HepG2 (cell line): Measurements from ENCODE around the gene ZKSCAN1. TPM values are rescaled to one million over a fixed set of nuclear protein-coding genes. Genes with fewer than 3 reads are reported as not detected.

Source experiments
- ARNTL ChIP-seq: sonication (generic); formaldehyde crosslinking; IDR thresholded peaks from 2 replicates; pipeline ENCODE4 v1.4.0; 2020; ENCODE audit warnings: mild to moderate bottlenecking, missing genetic modification reagents
- ATF2 ChIP-seq: sonication (generic); formaldehyde crosslinking; IDR thresholded peaks from 2 replicates; pipeline ENCODE4 v1.4.0; 2020; ENCODE audit warnings: missing genetic modification reagents
- CAMTA2 ChIP-seq: sonication (generic); formaldehyde crosslinking; IDR thresholded peaks from 2 replicates; pipeline ENCODE4 v1.4.0; 2020; ENCODE audit warnings: mild to moderate bottlenecking, missing genetic modification reagents, borderline replicate concordance
- CBX2 ChIP-seq, 2 experiments: fragments of 200-600 bp in 1 of 2; sonication (generic); formaldehyde crosslinking in 1 of 2; IDR thresholded peaks; 2 replicates each; pipeline versions ENCODE4 v1.7.0 to v1.8.1; 2018 to 2022; ENCODE audit warnings: low read depth in 2 of 2, low read length in 1 of 2, mild to moderate bottlenecking in 1 of 2, missing genetic modification reagents in 1 of 2
- FOXO1 ChIP-seq: sonication (generic); formaldehyde crosslinking; IDR thresholded peaks from 2 replicates; pipeline ENCODE4 v1.4.0; 2020; ENCODE audit warnings: missing genetic modification reagents
- FUBP1 ChIP-seq: sonication (generic); formaldehyde crosslinking; IDR thresholded peaks from 2 replicates; pipeline ENCODE4 v1.5.1; 2020; ENCODE audit warnings: missing genetic modification reagents, mild to moderate bottlenecking, borderline replicate concordance
- IKZF4 ChIP-seq: sonication (generic); formaldehyde crosslinking; IDR thresholded peaks from 2 replicates; pipeline ENCODE4 v1.5.1; 2020; ENCODE audit warnings: borderline replicate concordance, mild to moderate bottlenecking, low read depth, missing genetic modification reagents; ENCODE audit errors: not compliant biosample characterization
- KDM1A ChIP-seq: IDR thresholded peaks from 2 replicates; pipeline ENCODE4 v1.6.1; 2016; ENCODE audit warnings: missing compliant biosample characterization
- KLF16 ChIP-seq, 2 experiments: sonication (generic) in 1 of 2; formaldehyde crosslinking in 1 of 2; IDR thresholded peaks; 2 replicates each; pipeline versions ENCODE4 v1.6.1 to v1.8.0; 2016 to 2023; ENCODE audit warnings: missing genetic modification reagents in 2 of 2, missing compliant biosample characterization in 1 of 2
- KMT2A ChIP-seq: sonication (generic); formaldehyde crosslinking; IDR thresholded peaks from 2 replicates; pipeline ENCODE4 v1.4.0; 2020; ENCODE audit warnings: missing genetic modification reagents
- MEIS1 ChIP-seq: sonication (generic); formaldehyde crosslinking; IDR thresholded peaks from 2 replicates; pipeline ENCODE4 v1.9.0; 2021; ENCODE audit warnings: mild to moderate bottlenecking, missing genetic modification reagents, moderate library complexity, borderline replicate concordance
- PHF21A ChIP-seq: sonication (generic); formaldehyde crosslinking; IDR thresholded peaks from 2 replicates; pipeline ENCODE4 v1.5.0; 2020; ENCODE audit warnings: mild to moderate bottlenecking, missing genetic modification reagents
- PRPF4 ChIP-seq: fragments of 200-400 bp; formaldehyde crosslinking; IDR thresholded peaks from 2 replicates; pipeline ENCODE4 v1.6.1; 2016; ENCODE audit warnings: low read length, low read depth; ENCODE audit not compliant: poor library complexity, severe bottlenecking
- RXRA ChIP-seq: sonication (generic); formaldehyde crosslinking; IDR thresholded peaks from 2 replicates; pipeline ENCODE4 v1.5.1; 2020; ENCODE audit warnings: missing genetic modification reagents
- SIX4 ChIP-seq: sonication (generic); formaldehyde crosslinking; IDR thresholded peaks from 2 replicates; pipeline ENCODE4 v1.4.0; 2020; ENCODE audit warnings: missing genetic modification reagents
- TMF1 ChIP-seq: sonication (generic); formaldehyde crosslinking; IDR thresholded peaks from 2 replicates; pipeline ENCODE4 v1.8.1; 2022; ENCODE audit warnings: low read depth, missing genetic modification reagents
- ZC3H13 ChIP-seq: sonication (generic); formaldehyde crosslinking; IDR thresholded peaks from 2 replicates; pipeline ENCODE4 v1.8.1; 2023; ENCODE audit warnings: mild to moderate bottlenecking, missing genetic modification reagents, moderate library complexity
- ZFAT ChIP-seq: sonication (generic); formaldehyde crosslinking; conservative IDR thresholded peaks from 2 replicates; pipeline ENCODE4 v1.8.1; 2023; ENCODE audit warnings: missing genetic modification reagents, inconsistent platforms
- ZHX1 ChIP-seq: sonication (generic); formaldehyde crosslinking; IDR thresholded peaks from 2 replicates; pipeline ENCODE4 v1.8.1; 2022; ENCODE audit warnings: low read depth, mild to moderate bottlenecking, missing genetic modification reagents
- ZNF354B ChIP-seq: sonication (generic); formaldehyde crosslinking; IDR thresholded peaks from 2 replicates; pipeline ENCODE4 v1.8.0; 2022; ENCODE audit warnings: mild to moderate bottlenecking, missing genetic modification reagents
- ZNF746 ChIP-seq: sonication (generic); formaldehyde crosslinking; IDR thresholded peaks from 2 replicates; pipeline ENCODE4 v1.8.0; 2022; ENCODE audit warnings: mild to moderate bottlenecking, missing genetic modification reagents
- ZNF784 ChIP-seq: sonication (generic); formaldehyde crosslinking; IDR thresholded peaks from 2 replicates; pipeline ENCODE4 v1.5.1; 2020; ENCODE audit warnings: missing genetic modification reagents, mild to moderate bottlenecking, borderline replicate concordance
- polyA plus RNA-seq, 8 experiments: library from polyadenylated mRNA; depleted of rRNA in 3 of 8; stranded (reverse) in 7 of 8; unstranded in 1 of 8; fragments of >200 nt; fragmentation: Illumina TruSeq in 4 of 8; extraction: Trizol in 4 of 8; gene quantifications; 2 replicates each; pipeline versions ENCODE4 v1.2.1 to v1.2.3, GENCODE V29; 2011 to 2016; ENCODE audit warnings: low read depth in 4 of 8, missing spikeins in 1 of 8, mixed read lengths in 1 of 8; ENCODE audit not compliant: insufficient read depth in 1 of 8
- total RNA-seq, 5 experiments: library from RNA; depleted of rRNA; stranded (reverse); fragments of >200 nt; fragmentation: Illumina TruSeq; extraction: Trizol; gene quantifications; 2 replicates each; pipeline ENCODE4 v1.2.3, GENCODE V29; 2016; ENCODE audit warnings: low read depth in 1 of 5

Gene ZKSCAN1
- total and polyA plus RNA-seq, 2 of the 13 experiments (the other 11 are each of a cell fraction or from before 2014, with no cell fraction given), result 46.4 to 60.6 TPM

- TF ChIP-seq KMT2A (CRISPR knock-in tag) (peak; percentile 92), FUBP1 (CRISPR knock-in tag) (peak; percentile 96; the same call in 1 of the 2 replicates), FOXO1 (CRISPR knock-in tag) (peak; percentile 77), ATF2 (CRISPR knock-in tag) (peak; percentile 85), RXRA (CRISPR knock-in tag) (peak; percentile 84), ZFAT (CRISPR knock-in tag) (no peak), ZNF784 (CRISPR knock-in tag) (peak; percentile 45; the same call in 1 of the 2 replicates), ZNF746 (CRISPR knock-in tag) (peak; percentile 67), PRPF4 (no peak), ZC3H13 (peak; percentile 92; the same call in 1 of the 2 replicates), ARNTL (peak; percentile 68), KDM1A (CRISPR knock-in tag) (0 out of 2 replicates have a peak, but pooled peaks have one; percentile 8), ZNF354B (CRISPR knock-in tag) (no peak), CBX2 (IDR thresholded peaks at IDR 0.05; ENCODE audit: low read depth, low read length) (no peak), CBX2 (CRISPR knock-in tag; IDR thresholded peaks at IDR 0.05; ENCODE audit: low read depth) (no peak), SIX4 (0 out of 2 replicates have a peak, but pooled peaks have one; percentile 48), IKZF4 (CRISPR knock-in tag) (no peak), ZHX1 (CRISPR knock-in tag) (no peak; the same call in 1 of the 2 replicates), TMF1 (CRISPR knock-in tag) (peak; percentile 81; the same call in 1 of the 2 replicates), CAMTA2 (CRISPR knock-in tag) (peak; percentile 96), MEIS1 (CRISPR knock-in tag) (no peak), PHF21A (CRISPR knock-in tag) (peak; percentile 94), KLF16 (CRISPR knock-in tag; IDR thresholded peaks at IDR 0.05) (peak in 1 of 2 experiments; percentile 86; a peak in 2 of 4 replicates)
These were observed 66.2 kb downstream of the ZKSCAN1 start, which contains the start of gene ZNF3 (continued) for GRCh38 chr7:100081535-100082102.
